Fibroblast of lung (primary cell): Measurements from ENCODE around the gene TMEM232.

ENCODE experiments used
- CTCF ChIP-seq, 2 donors: IDR thresholded peaks in 1 of 2; conservative IDR thresholded peaks in 1 of 2; 1 replicate in 1 of 2; 2 replicates in 1 of 2; pipeline ENCODE4 v1.5.1; 2011 to 2012; ENCODE audit warnings: low read length in 2 of 2, control low read depth in 1 of 2, inconsistent platforms in 1 of 2, low read depth in 1 of 2, mild to moderate bottlenecking in 1 of 2
- EZH2 ChIP-seq: IDR thresholded peaks from 2 replicates; pipeline ENCODE4 v1.5.1; 2012; ENCODE audit warnings: low read length, control low read depth, mild to moderate bottlenecking; ENCODE audit errors: missing control alignments

- TF ChIP-seq CTCF (conservative IDR thresholded peaks at IDR 0.05 in 1 of 2, IDR thresholded peaks at IDR 0.05 in 1 of 2; ENCODE audit: low read depth in 1 of 2, low read length in 2 of 2) = no peak
- TF ChIP-seq EZH2 = no peak
Measured at GRCh38 chr5:110644357-110644756, 82.1 kb downstream of the TMEM232 start.
